Mucosa of descending colon (tissue), 3 donors: ENCODE results near the gene RRP12. TPM values are rescaled to one million over a fixed set of nuclear protein-coding genes. Genes with fewer than 3 reads are reported as not detected.

Experiments
- ATAC-seq: fragments of 200-7000 bp; cut with Tn5 transposase; one replicate; pipeline ENCODE4 v1.9.1; 2020; ENCODE audit warnings: mild to moderate bottlenecking, moderate library complexity
- DNase-seq, 3 donors: peaks; one replicate each; pipeline ENCODE4 v3.0.0-alpha.2; 2020
- H3K36me3 ChIP-seq: fragments of 200-600 bp; one replicate; pipeline ENCODE4 v1.8.0; 2021; ENCODE audit warnings: low read depth, mild to moderate bottlenecking
- H3K4me1 ChIP-seq: fragments of 200-600 bp; one replicate; pipeline ENCODE4 v1.8.0; 2021; ENCODE audit warnings: low read depth, mild to moderate bottlenecking
- H3K4me3 ChIP-seq: fragments of 200-600 bp; one replicate; pipeline ENCODE4 v1.8.0; 2021; ENCODE audit warnings: mild to moderate bottlenecking
- H3K9me3 ChIP-seq: fragments of 200-600 bp; one replicate; pipeline ENCODE4 v1.8.0; 2021; ENCODE audit warnings: mild to moderate bottlenecking
- CTCF ChIP-seq: fragments of 200-600 bp; IDR thresholded peaks from one replicate; pipeline ENCODE4 v1.8.0; 2022; ENCODE audit warnings: antibody characterized with exemption, mild to moderate bottlenecking
- intact Hi-C, 2 donors: fragments of 100-400 bp; cut with DNase I in 1 of 2; cut with micrococcal nuclease in 1 of 2; formaldehyde crosslinking; loops; one replicate each; pipeline versions ENCODE4 v1.11.0 to v1.11.1; 2022; cut with DNase I, micrococcal nuclease
- total RNA-seq, 3 donors: library from RNA; stranded (reverse); fragmentation: NEBNext Ultra II Directional in 2 of 3; extraction: Animal tissue kit (Norgen Biotek cat#: 25700) in 2 of 3; gene quantifications; one replicate each; pipeline versions ENCODE4 v1.2.1 to v1.2.4, GENCODE V29; 2021 to 2023
- donor health status: DM: no; HTN: no; CAD: no; lungs with moderate emphysema.
- donor health status: DM: no; HTN: no; CAD: no.
- donor health status: DM: no; HTN: yes; CAD: no.

Gene RRP12
- total RNA-seq, 3 donors from 2014 or later, result 14.6 to 19.4 (median 16.9) TPM

DNA sequence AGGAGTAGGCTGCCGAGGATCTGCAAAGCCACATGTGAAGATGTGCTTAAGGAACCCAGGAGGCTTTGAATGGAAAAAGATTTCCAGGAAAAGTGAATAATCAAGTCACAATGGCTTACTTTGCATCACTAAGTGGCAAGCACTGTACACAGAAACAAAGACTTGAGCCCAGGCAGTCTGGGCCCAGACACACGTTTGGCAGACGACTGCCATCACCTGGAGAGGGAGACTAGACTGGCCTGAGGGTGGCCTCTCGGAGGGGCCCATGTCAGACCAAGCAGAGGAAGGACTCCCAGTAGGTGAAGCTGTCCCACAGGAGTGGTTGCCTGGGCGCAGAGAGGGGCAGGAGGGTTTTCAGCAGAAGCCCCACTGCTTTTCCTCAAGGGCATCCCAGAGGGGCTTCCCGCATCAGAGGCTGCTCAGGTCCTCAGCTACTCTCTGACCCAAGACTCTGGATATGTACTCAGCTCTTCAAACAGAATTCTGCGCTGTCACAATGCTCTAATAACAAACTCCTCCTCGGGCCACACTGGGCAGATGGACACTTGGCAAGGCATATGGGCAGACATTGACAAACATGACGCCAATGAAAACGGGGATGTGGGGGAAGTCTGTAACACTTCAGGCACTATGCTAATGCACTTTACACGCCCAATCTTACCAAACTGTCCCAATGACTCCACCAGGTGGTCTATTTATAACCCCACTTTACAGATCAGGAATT lies 38.7 kb downstream of the RRP12 start:
- H3K36me3 ChIP-seq, result no peaks in the 10 kb centered on the region
- no peaks in the 10 kb centered on the region for H3K9me3 ChIP-seq
- DNase-seq (no peak), ATAC-seq (no peak)
- H3K4me3 ChIP-seq, result no peak overlapping the region
- intact Hi-C loops, result no loop called here
- no peak for TF ChIP-seq CTCF
- no peaks in the 10 kb centered on the region for H3K4me1 ChIP-seq

DNA sequence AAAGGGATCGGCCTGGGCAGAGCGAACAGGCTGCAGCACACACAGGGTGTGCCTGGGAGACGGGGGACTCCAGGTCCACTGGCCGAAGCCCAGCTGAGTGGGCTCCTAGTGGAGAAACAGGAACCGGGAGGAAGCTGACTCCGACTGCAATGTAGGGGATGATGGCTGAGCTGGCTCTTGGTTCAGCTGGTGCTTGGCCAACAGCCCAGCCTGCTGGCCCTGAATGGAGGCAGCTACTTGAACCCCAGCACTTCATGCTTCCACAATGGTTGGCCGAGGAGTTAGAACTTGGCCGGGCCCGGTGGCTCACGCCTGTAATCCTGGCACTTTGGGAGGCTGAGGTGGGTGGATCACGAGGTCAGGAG lies 39.6 kb downstream of the RRP12 start:
- DNase-seq, result no peak
- no peak for ATAC-seq
- no peaks in the 10 kb centered on the region for H3K9me3 ChIP-seq
- H3K36me3 ChIP-seq, result no peaks in the 10 kb centered on the region
- TF ChIP-seq CTCF, result no peak
- H3K4me1 ChIP-seq, result no peaks in the 10 kb centered on the region
- intact Hi-C loops, result no loop called here
- H3K4me3 ChIP-seq, result no peak overlapping the region

DNA sequence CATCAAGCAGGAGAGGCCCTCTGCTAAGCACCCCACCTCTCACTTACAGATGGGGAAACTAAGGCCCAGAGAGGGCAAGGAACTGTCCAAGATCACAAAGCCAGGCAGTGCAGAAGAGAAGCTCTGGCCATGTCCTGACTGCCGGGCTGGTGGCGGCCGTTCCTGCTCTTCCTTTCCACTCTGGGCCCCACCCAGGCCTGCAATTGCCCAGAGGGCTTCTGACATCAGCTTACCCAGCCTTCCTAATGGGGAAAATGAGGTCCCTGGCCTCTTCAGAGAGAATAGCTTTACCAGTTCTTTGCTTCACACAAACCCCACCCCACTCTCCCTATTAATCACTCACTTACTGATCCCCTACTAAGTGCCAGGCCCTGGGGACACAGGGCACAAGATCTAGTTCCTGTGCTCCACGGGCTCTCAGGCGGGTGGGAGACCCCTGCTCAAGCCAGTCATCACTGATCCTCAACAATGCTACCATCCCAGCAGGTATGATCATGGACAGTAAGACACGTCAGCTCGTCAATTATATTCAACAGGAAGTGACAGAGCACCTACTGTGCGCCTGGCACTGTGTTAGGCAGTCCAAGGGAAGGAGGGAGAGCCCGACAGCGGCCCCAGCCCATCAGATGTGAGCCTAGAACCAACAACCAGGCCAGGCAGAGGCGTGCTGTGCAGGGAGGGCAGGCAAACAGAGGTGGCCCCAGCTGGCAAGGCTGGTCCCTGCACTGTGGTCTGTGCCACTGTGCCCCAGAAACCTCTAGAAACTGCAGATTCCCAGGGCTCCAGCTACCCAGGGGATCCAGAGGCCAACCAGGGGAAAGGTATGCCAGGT lies 40.2 kb downstream of the RRP12 start:
- Histone ChIP-seq H3K9me3 (no peaks in the 10 kb centered on the region), H3K4me3 (no peak overlapping the region), H3K36me3 (no peaks in the 10 kb centered on the region), H3K4me1 (no peaks in the 10 kb centered on the region)
- intact Hi-C loops, result no loop called here
- DNase-seq, result no peak
- TF ChIP-seq CTCF, result no peak
- ATAC-seq, result no peak

DNA sequence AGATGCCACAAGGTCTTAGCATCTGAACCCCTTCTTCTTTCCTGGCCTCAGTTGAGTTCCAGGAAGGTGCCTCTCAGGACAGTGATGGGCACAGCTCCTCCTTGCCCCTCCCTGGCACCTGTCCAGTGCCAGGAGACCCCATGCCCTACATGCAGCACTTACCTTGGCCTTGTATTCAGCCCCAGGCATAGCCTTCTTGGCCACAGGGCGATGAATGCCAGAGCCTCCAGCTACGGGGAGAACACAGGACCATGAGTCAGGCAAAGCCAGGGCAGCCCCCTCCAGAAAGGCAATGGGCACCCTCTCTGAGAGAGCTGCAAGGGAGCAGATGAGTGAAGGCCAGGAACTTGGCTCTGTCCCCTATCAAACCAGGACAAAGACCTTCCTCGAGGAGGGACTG lies 42.4 kb downstream of the RRP12 start:
- no peak for ATAC-seq
- intact Hi-C loops, result no loop called here
- H3K4me1 ChIP-seq, result no peaks in the 10 kb centered on the region
- no peaks in the 10 kb centered on the region for H3K9me3 ChIP-seq
- DNase-seq, result no peak
- H3K4me3 ChIP-seq, result no peak overlapping the region
- no peak for TF ChIP-seq CTCF
- no peaks in the 10 kb centered on the region for H3K36me3 ChIP-seq

DNA sequence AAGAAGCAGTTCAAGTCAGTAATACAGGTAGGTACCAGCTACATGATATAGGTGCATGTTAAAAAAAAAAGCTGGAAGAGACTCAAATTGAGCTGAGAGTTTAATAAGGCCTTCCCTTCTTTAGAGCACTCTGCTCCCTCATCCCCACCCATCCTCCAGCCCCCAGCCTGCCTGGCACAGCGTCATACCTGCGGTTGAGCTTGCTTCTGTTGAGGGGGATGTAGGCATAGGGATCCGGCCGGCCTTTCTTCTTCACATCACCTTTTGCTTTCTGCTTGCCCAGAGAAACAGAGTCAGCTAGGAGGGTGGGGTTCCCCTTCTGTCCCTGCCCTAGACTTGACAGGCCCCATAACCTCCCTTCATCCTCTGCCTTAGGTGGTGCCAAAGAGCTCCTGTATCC lies 42.8 kb downstream of the RRP12 start:
- ATAC-seq, result no peak
- Histone ChIP-seq H3K4me3 (no peak overlapping the region), H3K4me1 (no peaks in the 10 kb centered on the region), H3K36me3 (no peaks in the 10 kb centered on the region), H3K9me3 (no peaks in the 10 kb centered on the region)
- intact Hi-C loops, result no loop called here
- TF ChIP-seq CTCF, result no peak
- no peak for DNase-seq
